ENCODE measurements around the gene SFXN3.

Gene SFXN3, protein sequence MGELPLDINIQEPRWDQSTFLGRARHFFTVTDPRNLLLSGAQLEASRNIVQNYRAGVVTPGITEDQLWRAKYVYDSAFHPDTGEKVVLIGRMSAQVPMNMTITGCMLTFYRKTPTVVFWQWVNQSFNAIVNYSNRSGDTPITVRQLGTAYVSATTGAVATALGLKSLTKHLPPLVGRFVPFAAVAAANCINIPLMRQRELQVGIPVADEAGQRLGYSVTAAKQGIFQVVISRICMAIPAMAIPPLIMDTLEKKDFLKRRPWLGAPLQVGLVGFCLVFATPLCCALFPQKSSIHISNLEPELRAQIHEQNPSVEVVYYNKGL

DNA sequence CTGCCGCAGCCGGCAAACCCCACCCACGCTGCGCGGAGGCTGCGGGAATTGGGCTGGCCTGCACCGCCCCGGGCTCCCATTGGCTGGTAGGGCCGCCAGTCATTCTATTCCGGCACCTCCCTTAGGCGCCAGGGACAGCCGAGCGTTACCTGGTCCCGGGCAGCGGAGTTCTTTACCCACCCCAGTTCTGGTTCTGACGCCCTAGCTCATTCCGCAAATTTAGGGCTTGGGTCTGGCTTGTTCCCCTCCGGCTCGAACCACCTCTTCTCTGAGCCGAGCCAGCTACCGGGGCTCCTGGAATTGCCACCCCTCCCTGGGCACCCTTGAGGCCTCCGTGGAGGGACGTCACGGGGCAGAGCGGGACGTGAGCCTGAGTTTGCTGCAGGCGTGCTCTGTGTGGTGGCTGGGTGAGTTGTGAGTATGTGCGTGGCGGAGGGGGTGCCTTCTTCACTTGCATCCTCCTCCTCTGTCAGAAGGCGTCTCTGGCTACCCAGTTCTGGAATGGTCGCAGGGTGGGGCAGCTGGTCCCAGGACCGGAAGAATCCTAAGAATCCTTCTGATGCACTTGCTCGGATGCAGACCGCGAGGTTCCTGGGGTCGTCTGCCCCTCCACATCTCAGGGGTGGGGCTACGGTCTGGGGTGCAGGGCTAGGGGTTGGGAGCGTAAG, at the start of gene SFXN3, which contains the start of gene PDZD7:
SFXN3 (plus strand) TSS at position 107 of the 668 bp plus-strand sequence. CDS start 3,461 bp downstream, outside the sequence.
PDZD7 (minus strand) TSS at position 2 of the 668 bp plus-strand sequence. CDS start 910 bp downstream, outside the sequence.
- Histone ChIP-seq H3K36me3 (ENCODE audit: control insufficient read depth, insufficient read depth, low read length) (no peaks in the 10 kb centered on the region), H3K27me3 (ENCODE audit: control insufficient read depth, insufficient read depth, low read length) (peaks cover 55% of the 10 kb centered on the region), H3K9ac (ENCODE audit: low read depth, low read length) (no peak within 1 kb of the TSS), H3K4me1 (ENCODE audit: control insufficient read depth, insufficient read depth, low read length) (peaks cover 27% of the 10 kb centered on the region), H3K27ac (ENCODE audit: low read depth, low read length) (peak within 1 kb of the TSS; percentile 50), H3K4me3 (ENCODE audit: low read depth, low read length) (peak within 1 kb of the TSS; percentile 68), H3K9me3 (ENCODE audit: control insufficient read depth, insufficient read depth, low read length) (no peaks in the 10 kb centered on the region)

- no peak overlapping the region for H3K27ac ChIP-seq (ENCODE audit: low read depth, low read length)
- no peak overlapping the region for H3K4me3 ChIP-seq (ENCODE audit: low read depth, low read length)
- no peak overlapping the region for H3K9ac ChIP-seq (ENCODE audit: low read depth, low read length)
- no peaks in the 10 kb centered on the region for H3K27me3 ChIP-seq (ENCODE audit: control insufficient read depth, insufficient read depth, low read length)
- no peaks in the 10 kb centered on the region for H3K9me3 ChIP-seq (ENCODE audit: control insufficient read depth, insufficient read depth, low read length)
- peaks cover 7% of the 10 kb centered on the region; the same call in 1 of the 2 replicates for H3K4me1 ChIP-seq (ENCODE audit: control insufficient read depth, insufficient read depth, low read length)
- H3K36me3 ChIP-seq (ENCODE audit: control insufficient read depth, insufficient read depth, low read length) = peaks cover 44% of the 10 kb centered on the region
These were observed 47.9 kb upstream of the SFXN3 start for GRCh38 chr10:100982916-100983830.

DNA sequence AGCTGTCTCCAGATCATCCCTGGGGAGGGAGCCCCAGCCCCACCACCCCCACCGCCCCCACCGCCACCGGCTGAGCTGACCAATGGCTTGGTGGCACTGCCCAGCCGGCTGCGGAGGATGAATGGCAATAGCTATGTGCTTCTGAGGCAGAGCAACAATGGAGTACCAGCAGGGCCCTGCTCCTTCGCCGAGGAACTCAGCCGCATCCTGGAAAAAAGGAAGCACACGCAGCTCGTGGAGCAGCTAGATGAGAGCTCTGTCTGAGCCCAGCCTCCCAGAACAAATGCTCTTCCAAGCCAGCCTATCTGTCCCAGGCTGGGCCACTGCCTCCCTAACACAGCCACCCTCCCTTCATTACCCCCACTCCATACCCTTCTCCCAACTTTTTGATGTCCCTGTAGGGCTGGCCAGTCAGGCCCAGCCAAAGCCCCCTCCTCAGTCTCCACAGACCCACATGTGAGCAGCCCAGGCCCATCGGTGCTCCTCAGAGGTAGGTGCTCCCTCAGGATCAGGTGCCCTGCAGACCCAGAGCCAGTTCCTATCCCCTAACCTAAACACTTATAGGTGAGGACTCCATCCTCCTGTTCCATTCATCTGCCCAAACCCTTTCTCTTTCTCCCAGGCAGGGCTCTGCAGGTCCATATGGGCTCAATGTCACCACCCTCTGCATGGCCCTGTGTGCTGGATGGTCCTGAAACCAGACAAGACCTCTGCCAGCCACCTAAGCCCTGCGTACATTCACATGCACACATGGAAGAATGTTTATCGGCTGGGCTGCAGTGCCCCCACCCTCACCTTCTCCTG, 47.0 kb upstream of the SFXN3 start:
- Histone ChIP-seq H3K9me3 (ENCODE audit: control insufficient read depth, insufficient read depth, low read length) (no peaks in the 10 kb centered on the region), H3K36me3 (ENCODE audit: control insufficient read depth, insufficient read depth, low read length) (peaks cover 45% of the 10 kb centered on the region), H3K4me3 (ENCODE audit: low read depth, low read length) (no peak overlapping the region), H3K27ac (ENCODE audit: low read depth, low read length) (no peak overlapping the region), H3K27me3 (ENCODE audit: control insufficient read depth, insufficient read depth, low read length) (no peaks in the 10 kb centered on the region), H3K9ac (ENCODE audit: low read depth, low read length) (no peak overlapping the region), H3K4me1 (ENCODE audit: control insufficient read depth, insufficient read depth, low read length) (peaks cover 9% of the 10 kb centered on the region; the same call in 1 of the 2 replicates)

DNA sequence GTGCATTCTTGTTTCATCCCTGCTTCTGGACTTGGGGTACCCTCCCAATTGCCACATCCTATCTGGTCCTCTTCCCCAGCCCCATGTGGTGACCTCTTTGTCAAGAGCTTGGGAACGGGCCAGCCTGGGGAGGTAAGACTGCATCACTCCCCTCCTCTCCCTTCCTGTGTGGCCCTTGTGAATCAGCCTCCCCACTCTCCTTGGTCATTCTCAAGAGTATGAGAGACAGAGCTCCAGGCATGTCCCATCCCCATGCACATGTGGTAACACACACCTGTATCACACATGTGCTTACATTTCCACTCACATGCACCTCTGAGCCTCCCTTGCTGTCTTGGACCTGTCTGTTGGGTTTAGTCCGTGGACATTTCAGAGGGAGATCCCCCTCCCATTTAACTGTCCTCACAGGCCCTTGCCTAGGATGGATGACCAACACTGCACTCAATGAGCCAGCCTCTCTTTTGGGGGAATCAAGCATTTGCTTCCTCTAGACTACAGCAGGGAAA, 46.3 kb upstream of the SFXN3 start:
- Histone ChIP-seq H3K27ac (ENCODE audit: low read depth, low read length) (no peak overlapping the region), H3K36me3 (ENCODE audit: control insufficient read depth, insufficient read depth, low read length) (peaks cover 48% of the 10 kb centered on the region), H3K4me1 (ENCODE audit: control insufficient read depth, insufficient read depth, low read length) (peaks cover 9% of the 10 kb centered on the region; the same call in 1 of the 2 replicates), H3K27me3 (ENCODE audit: control insufficient read depth, insufficient read depth, low read length) (no peaks in the 10 kb centered on the region), H3K9me3 (ENCODE audit: control insufficient read depth, insufficient read depth, low read length) (no peaks in the 10 kb centered on the region), H3K9ac (ENCODE audit: low read depth, low read length) (no peak overlapping the region), H3K4me3 (ENCODE audit: low read depth, low read length) (no peak overlapping the region)

- Histone ChIP-seq H3K9me3 (ENCODE audit: control insufficient read depth, insufficient read depth, low read length) (no peaks in the 10 kb centered on the region), H3K27me3 (ENCODE audit: control insufficient read depth, insufficient read depth, low read length) (no peaks in the 10 kb centered on the region), H3K36me3 (ENCODE audit: control insufficient read depth, insufficient read depth, low read length) (peaks cover 50% of the 10 kb centered on the region), H3K4me1 (ENCODE audit: control insufficient read depth, insufficient read depth, low read length) (peaks cover 9% of the 10 kb centered on the region; the same call in 1 of the 2 replicates), H3K9ac (ENCODE audit: low read depth, low read length) (no peak overlapping the region), H3K4me3 (ENCODE audit: low read depth, low read length) (no peak overlapping the region), H3K27ac (ENCODE audit: low read depth, low read length) (no peak overlapping the region)
These were observed 45.7 kb upstream of the SFXN3 start for GRCh38 chr10:100985336-100985735.

DNA sequence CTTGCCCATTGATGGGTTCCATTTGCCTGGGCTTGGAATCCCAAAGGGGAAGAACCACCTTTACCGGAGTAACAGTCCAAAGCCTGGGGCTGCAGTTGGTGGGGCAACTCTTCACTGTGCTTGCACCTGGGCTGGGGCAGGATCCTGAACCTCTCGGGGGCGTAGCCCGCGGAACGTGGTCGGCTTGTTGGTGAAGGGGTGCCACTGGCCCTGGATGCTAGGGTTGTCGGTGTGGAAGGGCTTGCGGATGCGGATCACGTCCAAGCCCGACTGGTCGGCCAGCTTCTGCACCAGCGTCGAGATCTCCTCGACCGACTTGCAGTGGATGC, 44.4 kb upstream of the SFXN3 start:
- Histone ChIP-seq H3K4me3 (ENCODE audit: low read depth, low read length) (peak overlapping the region; percentile 91), H3K36me3 (ENCODE audit: control insufficient read depth, insufficient read depth, low read length) (peaks cover 50% of the 10 kb centered on the region), H3K9me3 (ENCODE audit: control insufficient read depth, insufficient read depth, low read length) (no peaks in the 10 kb centered on the region), H3K4me1 (ENCODE audit: control insufficient read depth, insufficient read depth, low read length) (peaks cover 9% of the 10 kb centered on the region; the same call in 1 of the 2 replicates), H3K27ac (ENCODE audit: low read depth, low read length) (no peak overlapping the region), H3K9ac (ENCODE audit: low read depth, low read length) (peak overlapping the region; percentile 79), H3K27me3 (ENCODE audit: control insufficient read depth, insufficient read depth, low read length) (no peaks in the 10 kb centered on the region)

- H3K4me3 ChIP-seq (ENCODE audit: low read depth, low read length) = peak within 1 kb of the TSS; percentile 91
- H3K9ac ChIP-seq (ENCODE audit: low read depth, low read length) = peak within 1 kb of the TSS; percentile 79
- H3K27me3 ChIP-seq (ENCODE audit: control insufficient read depth, insufficient read depth, low read length) = no peaks in the 10 kb centered on the region
- H3K36me3 ChIP-seq (ENCODE audit: control insufficient read depth, insufficient read depth, low read length) = peaks cover 51% of the 10 kb centered on the region
- H3K27ac ChIP-seq (ENCODE audit: low read depth, low read length) = peak within 1 kb of the TSS; percentile 90
- peaks cover 9% of the 10 kb centered on the region; the same call in 1 of the 2 replicates for H3K4me1 ChIP-seq (ENCODE audit: control insufficient read depth, insufficient read depth, low read length)
- no peaks in the 10 kb centered on the region for H3K9me3 ChIP-seq (ENCODE audit: control insufficient read depth, insufficient read depth, low read length)
These were observed 43.9 kb upstream of the SFXN3 start, which contains the start of the genes MRPL43 and TWNK for GRCh38 chr10:100986952-100987684. TSS of gene MRPL43 (minus strand) at chr10:100987497. CDS start at chr10:100987443, 54 bp downstream. TSS of gene TWNK (plus strand) at chr10:100987543. CDS start at chr10:100988211, 668 bp downstream.

DNA sequence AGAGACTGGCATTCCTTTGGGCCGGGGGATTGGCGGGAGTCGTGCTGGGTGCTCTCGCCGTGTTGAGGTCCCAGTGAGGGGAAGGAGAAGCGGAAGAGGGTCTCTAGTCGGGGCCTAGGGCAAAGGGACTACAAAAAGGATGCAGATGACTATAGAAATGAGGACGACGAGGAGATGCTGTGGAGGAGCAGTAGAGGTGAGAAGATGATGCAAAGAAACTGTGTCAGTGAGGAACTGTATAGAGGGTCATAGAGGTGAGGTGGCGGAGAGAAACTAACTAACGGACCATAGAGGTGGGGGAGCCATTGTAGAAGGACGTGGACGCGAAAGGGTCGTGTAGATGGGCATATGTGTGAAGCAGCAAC, 43.4 kb upstream of the SFXN3 start:
- Histone ChIP-seq H3K9me3 (ENCODE audit: control insufficient read depth, insufficient read depth, low read length) (no peaks in the 10 kb centered on the region), H3K36me3 (ENCODE audit: control insufficient read depth, insufficient read depth, low read length) (peaks cover 54% of the 10 kb centered on the region), H3K27me3 (ENCODE audit: control insufficient read depth, insufficient read depth, low read length) (no peaks in the 10 kb centered on the region), H3K9ac (ENCODE audit: low read depth, low read length) (peak overlapping the region; percentile 79), H3K4me3 (ENCODE audit: low read depth, low read length) (peak overlapping the region; percentile 91), H3K4me1 (ENCODE audit: control insufficient read depth, insufficient read depth, low read length) (peaks cover 9% of the 10 kb centered on the region; the same call in 1 of the 2 replicates), H3K27ac (ENCODE audit: low read depth, low read length) (peak overlapping the region; percentile 90)

- peaks cover 54% of the 10 kb centered on the region for H3K36me3 ChIP-seq (ENCODE audit: control insufficient read depth, insufficient read depth, low read length)
These were observed 42.9 kb upstream of the SFXN3 start for GRCh38 chr10:100988166-100988565.

More at GRCh38 chr10:100988166-100988565, 42.9 kb upstream of the SFXN3 start:
- Histone ChIP-seq H3K9ac (ENCODE audit: low read depth, low read length) (peak overlapping the region; percentile 79; the same call in 1 of the 2 replicates), H3K27ac (ENCODE audit: low read depth, low read length) (no peak overlapping the region), H3K27me3 (ENCODE audit: control insufficient read depth, insufficient read depth, low read length) (no peaks in the 10 kb centered on the region), H3K4me1 (ENCODE audit: control insufficient read depth, insufficient read depth, low read length) (peaks cover 9% of the 10 kb centered on the region; the same call in 1 of the 2 replicates), H3K4me3 (ENCODE audit: low read depth, low read length) (peak overlapping the region; percentile 91), H3K9me3 (ENCODE audit: control insufficient read depth, insufficient read depth, low read length) (no peaks in the 10 kb centered on the region)

All from HUES48 (cell line).